Naive thymus-derived CD8-positive, alpha-beta T cell (primary cell): ENCODE data around the gene DBN1. TPM values are rescaled to one million over a fixed set of nuclear protein-coding genes. Genes with fewer than 3 reads are reported as not detected.

Experiments used
- ATAC-seq, 2 donors: fragments of 150-1000 bp; cut with Tn5 transposase in 1 of 2; sonication (Bioruptor Pico), chemical (Tn5 transposase) in 1 of 2; 1 replicate in 1 of 2; 2 replicates in 1 of 2; pipeline ENCODE4 v1.10.0; 2021; ENCODE audit warnings: mild to moderate bottlenecking in 2 of 2, moderate library complexity in 2 of 2
- POLR2A ChIA-PET: fragments of 350-600 bp; sonication (Branson Sonifier 250); formaldehyde crosslinking; loops from one replicate; lab custom pipeline; 2021; ENCODE audit warnings: antibody characterized with exemption; lab: Charles Lee
- DNase-seq, 10 donors: peaks; one replicate each; pipeline versions ENCODE4 v3.0.0 to v3.0.0-alpha.2; 2020 to 2022
- H3K27ac Mint-ChIP-seq, 10 donors: one replicate each; pipeline ENCODE4 v1.8.0; 2020 to 2022; ENCODE audit warnings: mild to moderate bottlenecking in 10 of 10, mixed read lengths in 10 of 10, moderate library complexity in 4 of 10, inconsistent platforms in 1 of 10
- H3K27me3 Mint-ChIP-seq, 5 donors: one replicate each; pipeline ENCODE4 v1.8.0; 2021 to 2022; ENCODE audit warnings: mixed read lengths in 5 of 5
- H3K36me3 Mint-ChIP-seq, 3 donors: one replicate each; pipeline ENCODE4 v1.8.0; 2020 to 2022; ENCODE audit warnings: mixed read lengths in 3 of 3, mild to moderate bottlenecking in 2 of 3, inconsistent platforms in 1 of 3
- H3K4me1 Mint-ChIP-seq, 4 donors: one replicate each; pipeline ENCODE4 v1.8.0; 2021 to 2022; ENCODE audit warnings: mixed read lengths in 4 of 4
- H3K4me3 Mint-ChIP-seq, 10 donors: one replicate each; pipeline ENCODE4 v1.8.0; 2020 to 2022; ENCODE audit warnings: mild to moderate bottlenecking in 10 of 10, mixed read lengths in 10 of 10, moderate library complexity in 6 of 10, inconsistent platforms in 1 of 10
- H3K9me3 Mint-ChIP-seq, 9 donors: one replicate each; pipeline ENCODE4 v1.8.0; 2020 to 2022; ENCODE audit warnings: mixed read lengths in 9 of 9, mild to moderate bottlenecking in 3 of 9, inconsistent platforms in 1 of 9, moderate library complexity in 1 of 9
- polyA plus RNA-seq, 3 donors: library from polyadenylated mRNA; unstranded; fragments of 300-500 nt; fragmentation: Illumina TruSeq; gene quantifications; one replicate each; pipeline ENCODE4 v1.2.3, GENCODE V29; 2021
- total RNA-seq, 8 experiments: library from RNA in 2 of 8; stranded (reverse) in 2 of 8; gene quantifications; one replicate each; pipeline ENCODE4 v1.2.3 and lab custom pipeline; 2021 to 2026

The DBN1 gene
- total and polyA plus RNA-seq, 5 experiments from 2014 or later = 20.5 to 62.9 (median 25.3) TPM

GRCh38 chr5:177414481-177414880 lies 59.0 kb downstream of the DBN1 start:
- POLR2A ChIA-PET = interaction anchor here (1.1 to 34.6 kb wide), 5 partner anchors 10 to 34 kb away, joined by 4 to 1530 read pairs (median 8); partner anchors contain the start of genes GRK6 and PRR7
- Mint-ChIP-seq H3K27ac (peak overlapping the region in 2 of 10 donors; percentile 25 to 48), H3K4me1 (peaks cover 6 to 43% (median 32%) of the 10 kb centered on the region in 4 donors), H3K9me3 (no peaks in the 10 kb centered on the region), H3K27me3 (no peaks in the 10 kb centered on the region), H3K36me3 (no peaks in the 10 kb centered on the region), H3K4me3 (no peak overlapping the region)
- DNase-seq (no peak), ATAC-seq (no peak)

GRCh38 chr5:177412603-177413233 lies 60.7 kb downstream of the DBN1 start:
- H3K9me3 Mint-ChIP-seq = no peaks in the 10 kb centered on the region
- POLR2A ChIA-PET = interaction anchor here (1.7 to 34.6 kb wide), 4 partner anchors 8 to 35 kb away, joined by 4 to 1530 read pairs (median 29); partner anchors contain the start of genes GRK6 and PRR7
- H3K27ac Mint-ChIP-seq = peak overlapping the region in 3 of 10 donors; percentile 58 to 91 (median 75)
- no peaks in the 10 kb centered on the region for H3K27me3 Mint-ChIP-seq
- no peak for DNase-seq
- H3K4me3 Mint-ChIP-seq = peak overlapping the region in 3 of 10 donors; percentile 30 to 72 (median 45)
- H3K36me3 Mint-ChIP-seq = no peaks in the 10 kb centered on the region
- peaks cover 8 to 46% (median 33%) of the 10 kb centered on the region in 4 donors for H3K4me1 Mint-ChIP-seq
- no peak for ATAC-seq

GRCh38 chr5:177410575-177410974 lies 62.9 kb downstream of the DBN1 start:
- Mint-ChIP-seq H3K9me3 (no peaks in the 10 kb centered on the region), H3K27ac (peak overlapping the region in 2 of 10 donors; percentile 68 to 71), H3K4me1 (peaks cover 8 to 49% (median 38%) of the 10 kb centered on the region in 4 donors), H3K27me3 (no peaks in the 10 kb centered on the region), H3K36me3 (no peaks in the 10 kb centered on the region), H3K4me3 (peak overlapping the region in 1 of 10 donors; percentile 2)
- DNase-seq = no peak
- no peak for ATAC-seq
- POLR2A ChIA-PET = interaction anchor here (11.1 to 34.6 kb wide), 2 partner anchors 18 to 37 kb away, joined by 285 to 1530 read pairs; partner anchors contain the start of genes GRK6 and PRR7

GRCh38 chr5:177409043-177409801 lies 64.2 kb downstream of the DBN1 start, which contains the start of gene F12:
Gene F12, minus strand, starts transcription at chr5:177409564. Its CDS starts 37 bp downstream, at chr5:177409527.
- H3K4me3 Mint-ChIP-seq = no peak within 1 kb of the TSS
- H3K36me3 Mint-ChIP-seq = no peaks in the 10 kb centered on the region
- H3K9me3 Mint-ChIP-seq = no peaks in the 10 kb centered on the region
- no peaks in the 10 kb centered on the region for H3K27me3 Mint-ChIP-seq
- H3K4me1 Mint-ChIP-seq = peaks cover 6 to 55% (median 42%) of the 10 kb centered on the region in 4 donors
- POLR2A ChIA-PET = interaction anchor here (11.1 to 34.6 kb wide), 2 partner anchors 19 to 39 kb away, joined by 285 to 1530 read pairs; partner anchors contain the start of genes GRK6 and PRR7
- no peak for ATAC-seq
- H3K27ac Mint-ChIP-seq = peak within 1 kb of the TSS in 2 of 10 donors; percentile 18 to 68
- no peak for DNase-seq

Other genes with a start within 250 kb of the DBN1 start
- gene RAB24, start 169.9 kb downstream of the DBN1 start, total RNA-seq = 10 to 100 TPM; 23.3 TPM
- gene RAB24, start 169.9 kb downstream of the DBN1 start, polyA plus RNA-seq = 10 to 100 TPM; 20.8 to 26.9 (median 26.1) TPM
- 10 to 100 TPM; 54.2 to 61.4 TPM for gene PRELID1, start 169.8 kb downstream of the DBN1 start, total RNA-seq
- gene PRELID1, start 169.8 kb downstream of the DBN1 start, polyA plus RNA-seq = 100 to 1,000 TPM; 163 to 204 (median 180) TPM
- gene MXD3, start 161.7 kb downstream of the DBN1 start, total RNA-seq = 10 to 100 TPM; 13.6 to 18.1 TPM
- gene MXD3, start 161.7 kb downstream of the DBN1 start, polyA plus RNA-seq = 1 to 10 TPM in 1 of 3 donors, under 1 TPM in 2; 0.07 to 1.1 (median 0.44) TPM
- gene LMAN2, start 122.0 kb downstream of the DBN1 start, total RNA-seq = 10 to 100 TPM; 77.1 to 89.0 TPM
- 100 to 1,000 TPM; 212 to 243 (median 242) TPM for gene LMAN2, start 122.0 kb downstream of the DBN1 start, polyA plus RNA-seq
- gene RGS14, start 115.7 kb downstream of the DBN1 start, total RNA-seq = 100 to 1,000 TPM; 117 to 122 TPM
- gene RGS14, start 115.7 kb downstream of the DBN1 start, polyA plus RNA-seq = 10 to 100 TPM; 40.9 to 89.3 (median 45.9) TPM
- gene SLC34A1, start 89.2 kb downstream of the DBN1 start, total RNA-seq = under 1 TPM; 0.16 to 0.25 TPM
- not detected for gene SLC34A1, start 89.2 kb downstream of the DBN1 start, polyA plus RNA-seq
- gene PFN3, start 73.0 kb downstream of the DBN1 start, total RNA-seq = not detected
- gene PFN3, start 73.0 kb downstream of the DBN1 start, polyA plus RNA-seq = not detected
- gene F12, start 64.1 kb downstream of the DBN1 start, total RNA-seq = not detected
- gene F12, start 64.1 kb downstream of the DBN1 start, polyA plus RNA-seq = under 1 TPM; 0.21 to 0.26 (median 0.25) TPM
- 100 to 1,000 TPM; 176 to 181 TPM for gene GRK6, start 47.0 kb downstream of the DBN1 start, total RNA-seq
- 100 to 1,000 TPM in 2 of 3 donors, 10 to 100 TPM in 1; 83.1 to 204 (median 104) TPM for gene GRK6, start 47.0 kb downstream of the DBN1 start, polyA plus RNA-seq
- 1 to 10 TPM; 7.6 to 7.7 TPM for gene PRR7, start 26.8 kb downstream of the DBN1 start, total RNA-seq
- gene PRR7, start 26.8 kb downstream of the DBN1 start, polyA plus RNA-seq = 10 to 100 TPM; 14.6 to 21.6 (median 20.6) TPM
- gene PDLIM7, start 24.0 kb upstream of the DBN1 start, total RNA-seq = 10 to 100 TPM; 16.7 to 19.1 TPM
- 1 to 10 TPM; 4.3 to 5.8 (median 5.3) TPM for gene PDLIM7, start 24.0 kb upstream of the DBN1 start, polyA plus RNA-seq
- 1 to 10 TPM; 3.7 to 3.8 TPM for gene DOK3, start 36.2 kb upstream of the DBN1 start, total RNA-seq
- gene DOK3, start 36.2 kb upstream of the DBN1 start, polyA plus RNA-seq = under 1 TPM in 1 of 3 donors, not detected in 2; 0.22 TPM
- 10 to 100 TPM; 84.0 to 86.4 TPM for gene DDX41, start 43.3 kb upstream of the DBN1 start, total RNA-seq
- gene DDX41, start 43.3 kb upstream of the DBN1 start, polyA plus RNA-seq = 10 to 100 TPM; 29.0 to 54.4 (median 43.0) TPM
- 100 to 1,000 TPM; 214 to 225 TPM for gene FAM193B, start 80.9 kb upstream of the DBN1 start, total RNA-seq
- gene FAM193B, start 80.9 kb upstream of the DBN1 start, polyA plus RNA-seq = 1 to 10 TPM; 1.6 to 5.5 (median 3.4) TPM
- gene TMED9, start 118.6 kb upstream of the DBN1 start, total RNA-seq = 10 to 100 TPM; 61.5 to 63.1 TPM
- gene TMED9, start 118.6 kb upstream of the DBN1 start, polyA plus RNA-seq = 100 to 1,000 TPM in 1 of 3 donors, 10 to 100 TPM in 2; 89.0 to 121 (median 93.8) TPM
- 10 to 100 TPM; 36.2 to 39.3 TPM for gene B4GALT7, start 126.5 kb upstream of the DBN1 start, total RNA-seq
- 10 to 100 TPM; 14.8 to 21.1 (median 18.7) TPM for gene B4GALT7, start 126.5 kb upstream of the DBN1 start, polyA plus RNA-seq